Natural killer cell (primary cell): ENCODE results near the gene CATSPER3. TPM values are rescaled to one million over a fixed set of nuclear protein-coding genes. Genes with fewer than 3 reads are reported as not detected.

Experiments used
- ATAC-seq, 3 donors: fragments of 150-1000 bp in 2 of 3; fragments of 200-7000 bp in 1 of 3; cut with Tn5 transposase; 1 replicate in 1 of 3; 2 replicates in 2 of 3; pipeline ENCODE4 v1.10.0; 2021; ENCODE audit warnings: mild to moderate bottlenecking in 2 of 3, moderate library complexity in 2 of 3
- DNase-seq, 2 donors: peaks; one replicate each; pipeline versions ENCODE4 v3.0.0 to v3.0.0-alpha.2; 2013 to 2021; ENCODE audit warnings: mixed read lengths in 1 of 2
- H3K27ac ChIP-seq: one replicate; pipeline ENCODE4 v1.5.1; 2013; ENCODE audit warnings: mild to moderate bottlenecking, low read length
- H3K27me3 ChIP-seq: one replicate; pipeline ENCODE4 v1.6.1; 2013; ENCODE audit warnings: low read length; ENCODE audit not compliant: control insufficient read depth, insufficient read depth
- H3K36me3 ChIP-seq: one replicate; pipeline ENCODE4 v1.6.1; 2013; ENCODE audit warnings: low read length; ENCODE audit not compliant: control insufficient read depth, insufficient read depth
- H3K4me1 ChIP-seq: one replicate; pipeline ENCODE4 v1.6.1; 2013; ENCODE audit warnings: low read length; ENCODE audit not compliant: control insufficient read depth, insufficient read depth
- H3K4me3 ChIP-seq: one replicate; pipeline ENCODE4 v1.5.1; 2013; ENCODE audit warnings: low read length
- H3K9me3 ChIP-seq: one replicate; pipeline ENCODE4 v1.6.1; 2013; ENCODE audit warnings: low read length; ENCODE audit not compliant: control insufficient read depth, insufficient read depth
- H3K27ac Mint-ChIP-seq, 2 donors: one replicate each; pipeline ENCODE4 v1.8.0; 2022; ENCODE audit warnings: mild to moderate bottlenecking in 2 of 2, mixed read lengths in 2 of 2, moderate library complexity in 1 of 2
- H3K27me3 Mint-ChIP-seq, 2 donors: one replicate each; pipeline ENCODE4 v1.8.0; 2022; ENCODE audit warnings: low read depth in 2 of 2, mixed read lengths in 2 of 2
- H3K36me3 Mint-ChIP-seq: one replicate; pipeline ENCODE4 v1.8.0; 2022; ENCODE audit warnings: mixed read lengths
- H3K4me1 Mint-ChIP-seq, 2 donors: one replicate each; pipeline ENCODE4 v1.8.0; 2022; ENCODE audit warnings: mixed read lengths in 2 of 2
- H3K4me3 Mint-ChIP-seq: one replicate; pipeline ENCODE4 v1.8.0; 2022; ENCODE audit warnings: mild to moderate bottlenecking, moderate library complexity, mixed read lengths
- H3K9me3 Mint-ChIP-seq, 2 donors: one replicate each; pipeline ENCODE4 v1.8.0; 2022; ENCODE audit warnings: mixed read lengths in 2 of 2
- WGBS: methylation state at CpG from one replicate; pipeline ENCODE4 v1.1.7; 2013; ENCODE audit warnings: missing lambda C conversion rate; ENCODE audit not compliant: insufficient coverage; 5-methylcytosine and 5-hydroxymethylcytosine counted together
- intact Hi-C: fragments of 100-400 bp; cut with micrococcal nuclease; formaldehyde crosslinking; loops from one replicate; pipeline ENCODE4 v1.14.2; 2022
- total RNA-seq, 4 donors: library from RNA; stranded (reverse); fragments of 120-200 nt in 1 of 4; gene quantifications; one replicate each; pipeline versions ENCODE4 v1.2.3 to v1.2.4, GENCODE V29; 2013 to 2022
- TF ChIP-seq, protein P1 (sequence below): fragments of 200-600 bp; IDR thresholded peaks from one replicate; pipeline ENCODE4 v1.8.0; 2022; ENCODE audit warnings: antibody characterized with exemption

CATSPER3 gene
- total RNA-seq, 3 donors from 2014 or later (not counting 1 experiment from before 2014, with no cell fraction given): 0.31 to 0.79 (median 0.55) TPM

DNA sequence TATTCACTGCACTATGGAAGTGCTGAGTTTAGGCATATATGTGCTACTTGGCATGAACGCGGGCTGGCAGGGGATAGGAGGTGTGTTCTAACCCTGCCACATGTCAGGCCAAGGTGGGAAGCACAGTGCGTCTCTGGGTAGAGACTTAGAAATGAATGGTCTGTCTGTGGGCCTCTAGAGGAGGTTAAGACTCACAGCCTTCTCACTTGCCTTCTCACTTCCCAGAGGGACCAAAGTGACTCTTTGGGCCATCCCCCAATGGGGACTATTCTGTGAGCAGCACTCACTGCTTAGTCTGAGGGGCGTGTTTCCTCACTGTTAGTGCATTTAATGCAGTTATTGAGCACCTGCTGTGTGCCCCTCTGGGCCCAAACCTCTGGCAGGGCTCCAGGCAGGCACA is 68.7 kb downstream of the CATSPER3 start:
- H3K4me1 ChIP-seq: peaks cover 21% of the 10 kb centered on the region
- H3K9me3 Mint-ChIP-seq: no peaks in the 10 kb centered on the region
- no peaks in the 10 kb centered on the region for H3K9me3 ChIP-seq
- intact Hi-C loops: no loop called here
- H3K4me3 Mint-ChIP-seq: no peak overlapping the region
- no peak for DNase-seq
- WGBS: 48% methylated on average over 4 of the region's 4 CpGs
- ATAC-seq: peak in 1 of 3 donors; percentile 12
- TF ChIP-seq, protein P1, sequence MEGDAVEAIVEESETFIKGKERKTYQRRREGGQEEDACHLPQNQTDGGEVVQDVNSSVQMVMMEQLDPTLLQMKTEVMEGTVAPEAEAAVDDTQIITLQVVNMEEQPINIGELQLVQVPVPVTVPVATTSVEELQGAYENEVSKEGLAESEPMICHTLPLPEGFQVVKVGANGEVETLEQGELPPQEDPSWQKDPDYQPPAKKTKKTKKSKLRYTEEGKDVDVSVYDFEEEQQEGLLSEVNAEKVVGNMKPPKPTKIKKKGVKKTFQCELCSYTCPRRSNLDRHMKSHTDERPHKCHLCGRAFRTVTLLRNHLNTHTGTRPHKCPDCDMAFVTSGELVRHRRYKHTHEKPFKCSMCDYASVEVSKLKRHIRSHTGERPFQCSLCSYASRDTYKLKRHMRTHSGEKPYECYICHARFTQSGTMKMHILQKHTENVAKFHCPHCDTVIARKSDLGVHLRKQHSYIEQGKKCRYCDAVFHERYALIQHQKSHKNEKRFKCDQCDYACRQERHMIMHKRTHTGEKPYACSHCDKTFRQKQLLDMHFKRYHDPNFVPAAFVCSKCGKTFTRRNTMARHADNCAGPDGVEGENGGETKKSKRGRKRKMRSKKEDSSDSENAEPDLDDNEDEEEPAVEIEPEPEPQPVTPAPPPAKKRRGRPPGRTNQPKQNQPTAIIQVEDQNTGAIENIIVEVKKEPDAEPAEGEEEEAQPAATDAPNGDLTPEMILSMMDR: no peak
- peaks cover 11 to 19% of the 10 kb centered on the region in 2 donors for H3K4me1 Mint-ChIP-seq
- H3K27me3 Mint-ChIP-seq: peaks cover 31 to 39% of the 10 kb centered on the region in 2 donors
- H3K27me3 ChIP-seq: peaks cover 52% of the 10 kb centered on the region
- no peaks in the 10 kb centered on the region for H3K36me3 ChIP-seq
- H3K36me3 Mint-ChIP-seq: no peaks in the 10 kb centered on the region
- no peak overlapping the region for H3K4me3 ChIP-seq
- H3K27ac Mint-ChIP-seq: no peak overlapping the region
- no peak overlapping the region for H3K27ac ChIP-seq

DNA sequence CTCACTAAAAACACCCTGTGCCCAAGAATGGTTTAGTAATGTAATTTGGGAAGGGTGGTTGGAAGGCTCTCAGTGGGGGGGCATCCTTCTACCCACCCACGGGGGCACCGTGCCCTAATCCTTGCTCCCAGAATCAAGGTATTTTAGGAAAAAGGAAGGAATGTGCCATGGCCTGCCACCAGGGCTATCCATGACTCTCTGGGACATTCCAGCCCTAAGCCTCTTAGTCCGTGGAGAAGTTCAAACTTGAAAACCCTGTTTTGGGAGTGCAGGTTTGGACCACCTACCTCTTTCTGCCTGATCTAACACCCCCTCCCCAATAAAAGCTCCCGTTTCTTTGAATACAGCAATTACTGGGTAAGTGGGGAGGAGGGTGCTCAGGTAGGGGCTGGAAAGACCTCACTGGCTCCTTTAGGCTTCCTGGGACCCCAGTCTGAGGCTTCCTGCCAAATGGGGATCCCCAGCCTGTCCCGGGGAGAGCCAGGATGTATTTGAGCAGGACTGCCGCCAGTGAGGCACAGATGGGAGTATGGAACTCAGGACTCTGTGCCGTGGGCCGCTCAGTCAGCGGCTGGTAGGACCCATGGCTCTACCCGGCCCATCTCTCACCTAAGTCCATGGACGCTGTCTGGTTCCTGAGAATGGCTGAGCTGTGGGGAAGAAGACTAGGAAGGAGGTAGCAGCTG is 70.0 kb downstream of the CATSPER3 start:
- H3K27ac Mint-ChIP-seq: no peak overlapping the region
- no peaks in the 10 kb centered on the region for H3K9me3 Mint-ChIP-seq
- DNase-seq (no peak), ATAC-seq (no peak)
- H3K27ac ChIP-seq: no peak overlapping the region
- no peak overlapping the region for H3K4me3 ChIP-seq
- intact Hi-C loops: no loop called here
- H3K9me3 ChIP-seq: no peaks in the 10 kb centered on the region
- peaks cover 36 to 40% of the 10 kb centered on the region in 2 donors for H3K27me3 Mint-ChIP-seq
- H3K36me3 ChIP-seq: no peaks in the 10 kb centered on the region
- H3K4me1 Mint-ChIP-seq: peaks cover 11 to 16% of the 10 kb centered on the region in 2 donors
- 22% methylated on average over 7 of the region's 11 CpGs for WGBS
- H3K36me3 Mint-ChIP-seq: no peaks in the 10 kb centered on the region
- peaks cover 48% of the 10 kb centered on the region for H3K27me3 ChIP-seq
- peaks cover 21% of the 10 kb centered on the region for H3K4me1 ChIP-seq
- TF ChIP-seq, protein P1: no peak
- no peak overlapping the region for H3K4me3 Mint-ChIP-seq

DNA sequence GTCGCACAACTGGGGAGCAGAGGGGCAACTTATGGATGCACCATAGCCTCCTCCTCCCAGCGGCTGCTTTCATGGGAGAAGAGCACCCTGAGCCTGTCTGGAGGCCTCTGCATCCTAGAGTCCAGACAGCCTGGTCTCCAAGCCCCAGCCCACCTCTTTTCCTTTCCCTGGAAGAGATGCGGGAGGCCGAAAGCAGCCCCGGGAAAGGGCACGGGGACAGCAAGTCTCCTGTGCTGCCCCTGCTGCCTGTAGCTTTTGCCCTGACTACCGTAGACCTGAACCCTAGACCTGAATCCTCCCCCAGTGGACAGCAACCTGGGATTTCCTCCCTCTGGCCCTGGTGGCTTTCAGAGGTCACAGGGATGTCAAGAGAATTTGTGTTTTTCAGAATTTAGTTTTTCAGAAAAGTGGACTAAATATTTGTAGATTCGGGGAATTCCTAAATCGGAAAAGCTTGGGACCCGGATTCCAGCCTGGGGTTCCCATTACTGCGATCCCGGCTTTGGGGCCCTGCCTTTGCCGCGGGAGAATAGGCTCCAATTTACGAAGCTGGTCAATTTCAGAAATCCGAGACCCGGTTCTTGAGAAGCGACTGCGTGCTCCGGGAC is 70.6 kb downstream of the CATSPER3 start:
- intact Hi-C loops: no loop called here
- no peak overlapping the region for H3K4me3 Mint-ChIP-seq

More for the DNA sequence above, 70.6 kb downstream of the CATSPER3 start:
- peaks cover 37 to 43% of the 10 kb centered on the region in 2 donors for H3K27me3 Mint-ChIP-seq
- TF ChIP-seq, protein P1: no peak
- no peaks in the 10 kb centered on the region for H3K36me3 Mint-ChIP-seq
- Histone ChIP-seq H3K27me3 (peaks cover 48% of the 10 kb centered on the region), H3K9me3 (no peaks in the 10 kb centered on the region), H3K27ac (no peak overlapping the region), H3K36me3 (no peaks in the 10 kb centered on the region), H3K4me1 (peaks cover 18% of the 10 kb centered on the region), H3K4me3 (no peak overlapping the region)
- H3K4me1 Mint-ChIP-seq: peaks cover 7 to 11% of the 10 kb centered on the region in 2 donors
- H3K27ac Mint-ChIP-seq: no peak overlapping the region
- ATAC-seq (no peak), DNase-seq (no peak)
- WGBS: 17% methylated on average over 20 of the region's 20 CpGs
- no peaks in the 10 kb centered on the region for H3K9me3 Mint-ChIP-seq
